K562 (cell line): ENCODE measurements around the gene SLC25A21.

Experiments used
- CBX3 ChIP-seq, 2 experiments: IDR thresholded peaks; 1 replicate in 1 of 2; 2 replicates in 1 of 2; pipeline ENCODE4 v1.6.1; 2012; ENCODE audit warnings: inconsistent platforms in 2 of 2, low read length in 2 of 2, borderline replicate concordance in 1 of 2, control low read depth in 1 of 2
- ELF1 ChIP-seq: fragments of 200-800 bp; sonication (Bioruptor generic); IDR thresholded peaks from 2 replicates; pipeline ENCODE4 v1.6.1; 2016; ENCODE audit warnings: missing genetic modification characterization, missing compliant biosample characterization
- FOXP4 ChIP-seq: sonication (generic); formaldehyde crosslinking; IDR thresholded peaks from 2 replicates; pipeline ENCODE4 v1.8.0; 2022; ENCODE audit warnings: mild to moderate bottlenecking, missing genetic modification reagents, borderline replicate concordance
- LEF1 ChIP-seq: fragments of 450-650 bp; IDR thresholded peaks from 2 replicates; pipeline ENCODE4 v1.6.1; 2016; ENCODE audit warnings: mild to moderate bottlenecking
- MXI1 ChIP-seq: IDR thresholded peaks from 2 replicates; pipeline ENCODE4 v1.6.1; 2011; ENCODE audit warnings: low read depth, mild to moderate bottlenecking, improper control_type of control experiment, low read length
- NR3C1 ChIP-seq: sonication (generic); formaldehyde crosslinking; IDR thresholded peaks from 2 replicates; pipeline ENCODE4 v1.8.1; 2022; ENCODE audit warnings: missing genetic modification reagents
- POLR2A ChIP-seq: fragments of 450-650 bp; conservative IDR thresholded peaks from 2 replicates; pipeline ENCODE4 v1.6.1; 2016
- SRF ChIP-seq, 2 experiments: fragments of 250-450, 450-650 bp in 1 of 2; sonication (Bioruptor Pico) in 1 of 2; sonication (generic) in 1 of 2; formaldehyde crosslinking; IDR thresholded peaks; 2 replicates each; pipeline versions ENCODE4 v1.5.0 to v1.5.1; 2020 to 2022; ENCODE audit warnings: mild to moderate bottlenecking in 1 of 2, missing genetic modification reagents in 1 of 2
- TAF1 ChIP-seq: IDR thresholded peaks from 2 replicates; pipeline ENCODE4 v1.6.1; 2011; ENCODE audit warnings: mild to moderate bottlenecking, low read length, moderate library complexity; ENCODE audit not compliant: insufficient read depth, control insufficient read depth, severe bottlenecking; ENCODE audit errors: extremely low read depth
- TF ChIP-seq, protein P1 (sequence below): sonication (generic); formaldehyde crosslinking; IDR thresholded peaks from 2 replicates; pipeline ENCODE4 v1.8.1; 2023; ENCODE audit warnings: mild to moderate bottlenecking, missing genetic modification reagents
- TF ChIP-seq, protein P2 (sequence below), 3 experiments: IDR thresholded peaks in 2 of 3; conservative IDR thresholded peaks in 1 of 3; 2 replicates each; pipeline ENCODE4 v1.5.1; 2011 to 2012; ENCODE audit warnings: low read length in 3 of 3, mild to moderate bottlenecking in 3 of 3, control low read depth in 2 of 3, improper control_type of control experiment in 1 of 3, inconsistent platforms in 1 of 3, low read depth in 1 of 3, mixed read lengths in 1 of 3, moderate library complexity in 1 of 3; ENCODE audit not compliant: insufficient read depth in 2 of 3

DNA sequence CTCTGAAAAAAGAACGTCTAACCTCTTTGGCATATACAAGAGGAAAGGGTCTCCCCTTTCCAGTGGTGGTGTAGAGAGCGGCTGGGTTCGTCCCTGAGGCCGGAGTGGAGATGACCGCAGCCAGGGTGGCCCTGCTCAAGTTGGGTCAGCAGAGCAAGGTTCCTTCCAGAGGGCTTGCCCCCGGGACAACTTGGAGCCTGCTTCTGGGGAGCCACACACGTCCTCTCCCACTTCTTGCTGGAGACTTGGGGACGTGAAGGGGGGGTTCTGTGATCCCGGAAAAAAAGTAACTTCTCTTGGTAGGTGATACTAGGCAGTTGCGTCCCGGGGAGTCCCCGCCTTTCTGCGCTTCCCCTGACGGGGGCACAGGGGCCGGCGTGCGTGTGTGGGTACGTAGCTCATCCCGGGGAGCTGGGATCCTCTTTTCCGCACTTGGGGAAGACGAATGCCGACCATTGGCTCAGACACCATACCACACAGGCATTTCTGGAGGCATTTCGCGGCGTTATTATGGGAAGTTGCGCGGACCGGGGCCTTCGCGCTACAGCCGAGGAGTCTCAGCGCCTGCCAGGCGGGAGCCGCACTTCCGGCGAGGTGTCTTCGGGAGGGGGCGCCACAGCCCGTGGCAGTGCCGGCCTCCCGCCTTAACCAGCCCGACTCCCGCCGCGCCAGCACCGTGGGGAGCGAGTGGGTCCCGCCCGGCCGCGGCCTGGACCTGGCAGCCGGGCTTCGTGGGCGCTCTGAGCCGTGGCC, 525.6 kb downstream of the SLC25A21 start:
- TF ChIP-seq, protein P1, sequence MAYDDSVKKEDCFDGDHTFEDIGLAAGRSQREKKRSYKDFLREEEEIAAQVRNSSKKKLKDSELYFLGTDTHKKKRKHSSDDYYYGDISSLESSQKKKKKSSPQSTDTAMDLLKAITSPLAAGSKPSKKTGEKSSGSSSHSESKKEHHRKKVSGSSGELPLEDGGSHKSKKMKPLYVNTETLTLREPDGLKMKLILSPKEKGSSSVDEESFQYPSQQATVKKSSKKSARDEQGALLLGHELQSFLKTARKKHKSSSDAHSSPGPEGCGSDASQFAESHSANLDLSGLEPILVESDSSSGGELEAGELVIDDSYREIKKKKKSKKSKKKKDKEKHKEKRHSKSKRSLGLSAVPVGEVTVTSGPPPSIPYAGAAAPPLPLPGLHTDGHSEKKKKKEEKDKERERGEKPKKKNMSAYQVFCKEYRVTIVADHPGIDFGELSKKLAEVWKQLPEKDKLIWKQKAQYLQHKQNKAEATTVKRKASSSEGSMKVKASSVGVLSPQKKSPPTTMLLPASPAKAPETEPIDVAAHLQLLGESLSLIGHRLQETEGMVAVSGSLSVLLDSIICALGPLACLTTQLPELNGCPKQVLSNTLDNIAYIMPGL (CRISPR knock-in tag), result no peak
- TF ChIP-seq SRF (CRISPR knock-in tag; IDR thresholded peaks at IDR 0.05), result no peak
- TF ChIP-seq MXI1, result no peak
- TF ChIP-seq ELF1 (tag), result no peak
- no peak for TF ChIP-seq FOXP4 (CRISPR knock-in tag)
- no peak for TF ChIP-seq NR3C1
- no peak for TF ChIP-seq LEF1
- no peak for TF ChIP-seq CBX3 (IDR thresholded peaks at IDR 0.05; ENCODE audit: borderline replicate concordance in 1 of 2, low read length in 2 of 2)
- TF ChIP-seq TAF1, result no peak
- TF ChIP-seq POLR2A, result no peak
- TF ChIP-seq, protein P2, sequence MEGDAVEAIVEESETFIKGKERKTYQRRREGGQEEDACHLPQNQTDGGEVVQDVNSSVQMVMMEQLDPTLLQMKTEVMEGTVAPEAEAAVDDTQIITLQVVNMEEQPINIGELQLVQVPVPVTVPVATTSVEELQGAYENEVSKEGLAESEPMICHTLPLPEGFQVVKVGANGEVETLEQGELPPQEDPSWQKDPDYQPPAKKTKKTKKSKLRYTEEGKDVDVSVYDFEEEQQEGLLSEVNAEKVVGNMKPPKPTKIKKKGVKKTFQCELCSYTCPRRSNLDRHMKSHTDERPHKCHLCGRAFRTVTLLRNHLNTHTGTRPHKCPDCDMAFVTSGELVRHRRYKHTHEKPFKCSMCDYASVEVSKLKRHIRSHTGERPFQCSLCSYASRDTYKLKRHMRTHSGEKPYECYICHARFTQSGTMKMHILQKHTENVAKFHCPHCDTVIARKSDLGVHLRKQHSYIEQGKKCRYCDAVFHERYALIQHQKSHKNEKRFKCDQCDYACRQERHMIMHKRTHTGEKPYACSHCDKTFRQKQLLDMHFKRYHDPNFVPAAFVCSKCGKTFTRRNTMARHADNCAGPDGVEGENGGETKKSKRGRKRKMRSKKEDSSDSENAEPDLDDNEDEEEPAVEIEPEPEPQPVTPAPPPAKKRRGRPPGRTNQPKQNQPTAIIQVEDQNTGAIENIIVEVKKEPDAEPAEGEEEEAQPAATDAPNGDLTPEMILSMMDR (IDR thresholded peaks at IDR 0.05 in 2 of 3, conservative IDR thresholded peaks at IDR 0.05 in 1 of 3; ENCODE audit: insufficient read depth in 2 of 3, low read depth in 1 of 3, low read length in 3 of 3), result no peak
